Neural cell (in vitro differentiated cells): ENCODE data around the gene SLC25A19. TPM values are rescaled to one million over a fixed set of nuclear protein-coding genes. Genes with fewer than 3 reads are reported as not detected.
A peak's percentile ranks its signal among the peaks of the same experiment; 100 is the strongest.
"Not testable (repeated sequence)": the region's sequence is repeated elsewhere in the genome, so short reads cannot be mapped to it uniquely, and the experiment has no call there.

Source experiments
- H2AFZ ChIP-seq: fragments of 200-600, 300-800 bp; sonication (generic), shearing (Covaris generic); 2 replicates; pipeline ENCODE4 v1.6.0; 2014; ENCODE audit warnings: low read depth, mild to moderate bottlenecking, antibody characterized with exemption, low read length, moderate library complexity
- H3F3A ChIP-seq: fragments of 200-600 bp; shearing (Covaris generic); 2 replicates; pipeline ENCODE4 v1.6.1; 2016; ENCODE audit warnings: mild to moderate bottlenecking, moderate library complexity, mixed read lengths, antibody characterized with exemption, low read length; ENCODE audit not compliant: insufficient read depth, poor library complexity, severe bottlenecking
- H3K27ac ChIP-seq: fragments of 200-600, 300-800 bp; sonication (generic), shearing (Covaris generic); 2 replicates; pipeline ENCODE4 v1.5.1; 2014; ENCODE audit warnings: mild to moderate bottlenecking, low read length, moderate library complexity
- H3K27me3 ChIP-seq: fragments of 300-800, 200-600 bp; sonication (generic), shearing (Covaris generic); 2 replicates; pipeline ENCODE4 v1.6.0; 2014; ENCODE audit warnings: mild to moderate bottlenecking, low read depth, low read length, moderate library complexity; ENCODE audit not compliant: insufficient read depth
- H3K36me3 ChIP-seq: fragments of 300-800, 200-600 bp; sonication (generic), shearing (Covaris generic); 2 replicates; pipeline ENCODE4 v1.5.1; 2014; ENCODE audit warnings: mild to moderate bottlenecking, antibody characterized with exemption, low read length, moderate library complexity; ENCODE audit not compliant: insufficient read depth
- H3K4me2 ChIP-seq: fragments of 300-800, 200-600 bp; sonication (generic), shearing (Covaris generic); 2 replicates; pipeline ENCODE4 v1.6.0; 2014; ENCODE audit warnings: mild to moderate bottlenecking, low read length
- H3K4me3 ChIP-seq: fragments of 300-800, 200-600 bp; sonication (generic), shearing (Covaris generic); 2 replicates; pipeline ENCODE4 v1.5.1; 2014; ENCODE audit warnings: mild to moderate bottlenecking, low read length, moderate library complexity
- H3K79me2 ChIP-seq: fragments of 200-600 bp; shearing (Covaris generic); replicated peaks from 2 replicates; pipeline ENCODE4 v1.6.0; 2014; ENCODE audit warnings: mild to moderate bottlenecking, low read length, moderate library complexity; ENCODE audit not compliant: insufficient read depth
- H3K9ac ChIP-seq: fragments of 300-800, 200-600 bp; sonication (generic), shearing (Covaris generic); 2 replicates; pipeline ENCODE4 v1.6.1; 2016; ENCODE audit warnings: mild to moderate bottlenecking, low read length, mixed read lengths
- H3K9me2 ChIP-seq: fragments of 200-600 bp; shearing (Covaris generic); 2 replicates; pipeline ENCODE4 v1.6.1; 2016; ENCODE audit warnings: mild to moderate bottlenecking, low read length, mixed read lengths; ENCODE audit not compliant: insufficient read depth
- H3K9me3 ChIP-seq: fragments of 200-600, 300-800 bp; sonication (generic), shearing (Covaris generic); 2 replicates; pipeline ENCODE4 v1.6.1; 2016; ENCODE audit warnings: mild to moderate bottlenecking, mixed run types, low read length, moderate library complexity, mixed read lengths
- H4K20me1 ChIP-seq: fragments of 200-600 bp; shearing (Covaris generic); 2 replicates; pipeline ENCODE4 v1.6.1; 2016; ENCODE audit warnings: mild to moderate bottlenecking, mixed run types; ENCODE audit not compliant: insufficient read depth
- CTCF ChIP-seq: fragments of 450-650 bp; IDR thresholded peaks from 2 replicates; pipeline ENCODE4 v1.5.1; 2014; ENCODE audit warnings: antibody characterized with exemption, mild to moderate bottlenecking, moderate library complexity; ENCODE audit not compliant: poor library complexity, severe bottlenecking
- EP300 ChIP-seq: fragments of 450-650 bp; conservative IDR thresholded peaks from 2 replicates; pipeline ENCODE4 v1.6.1; 2014; ENCODE audit warnings: antibody characterized with exemption, mild to moderate bottlenecking, moderate library complexity; ENCODE audit not compliant: poor library complexity, severe bottlenecking
- EZH2 ChIP-seq: fragments of 200-600, 300-800 bp; shearing (Covaris generic), sonication (generic); IDR thresholded peaks from 2 replicates; pipeline ENCODE4 v1.6.1; 2014; ENCODE audit warnings: antibody characterized with exemption, low read length, borderline replicate concordance, mild to moderate bottlenecking; ENCODE audit not compliant: insufficient read depth, poor library complexity, severe bottlenecking
- MXI1 ChIP-seq: fragments of 450-650 bp; conservative IDR thresholded peaks from 2 replicates; pipeline ENCODE4 v1.6.1; 2014; ENCODE audit warnings: antibody characterized with exemption, mild to moderate bottlenecking; ENCODE audit not compliant: poor library complexity, severe bottlenecking
- POLR2AphosphoS5 ChIP-seq: IDR thresholded peaks from 2 replicates; pipeline ENCODE4 v1.6.1; 2012
- RAD21 ChIP-seq: fragments of 450-650 bp; conservative IDR thresholded peaks from 2 replicates; pipeline ENCODE4 v1.6.1; 2014; ENCODE audit warnings: antibody characterized with exemption, mild to moderate bottlenecking, moderate library complexity
- REST ChIP-seq: IDR thresholded peaks from 2 replicates; pipeline ENCODE4 v1.6.1; 2012; ENCODE audit warnings: borderline replicate concordance
- SMC3 ChIP-seq: fragments of 450-650 bp; conservative IDR thresholded peaks from 2 replicates; pipeline ENCODE4 v1.6.1; 2014; ENCODE audit warnings: antibody characterized with exemption, mild to moderate bottlenecking, moderate library complexity; ENCODE audit not compliant: poor library complexity
- TAF1 ChIP-seq: IDR thresholded peaks from 2 replicates; pipeline ENCODE4 v1.6.1; 2012; ENCODE audit warnings: low read depth
- polyA plus RNA-seq: library from polyadenylated mRNA; depleted of rRNA; stranded (reverse); fragments of >200 nt; gene quantifications from 2 replicates; pipeline ENCODE4 v1.2.3, GENCODE V29; 2014

The SLC25A19 gene
- polyA plus RNA-seq, 1 donor from 2014 or later, result 13.8 TPM

DNA sequence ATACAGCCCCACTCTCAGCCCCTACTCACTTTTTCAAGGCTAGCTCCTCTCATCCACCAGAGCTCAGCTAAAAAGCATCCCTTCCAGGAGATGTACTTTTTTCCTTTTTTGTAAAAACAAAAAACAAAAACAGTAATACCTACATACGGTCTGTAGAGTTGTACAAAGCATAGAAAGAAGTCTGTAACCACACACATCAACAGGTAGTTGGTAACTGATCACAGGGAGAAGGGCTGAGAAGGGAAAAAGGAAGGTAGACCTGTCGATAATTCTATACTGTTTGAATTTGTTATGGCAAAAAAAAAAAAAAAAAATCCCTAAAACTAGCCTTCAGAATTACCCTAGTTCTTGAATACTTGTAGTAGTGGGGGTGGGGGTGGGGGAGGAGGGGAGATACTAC is 874 bp downstream of the SLC25A19 start:
- Histone ChIP-seq H3F3A (peaks cover 3% of the 10 kb centered on the region), H3K9ac (peak overlapping the region; percentile 59), H3K4me3 (peak overlapping the region; percentile 89), H3K79me2 (no peaks in the 10 kb centered on the region), H4K20me1 (no peaks in the 10 kb centered on the region), H3K9me3 (no peaks in the 10 kb centered on the region), H3K9me2 (no peaks in the 10 kb centered on the region), H3K36me3 (no peaks in the 10 kb centered on the region), H3K27ac (no peak overlapping the region), H3K4me2 (no peak overlapping the region), H2AFZ (no peak overlapping the region), H3K27me3 (peaks cover 3% of the 10 kb centered on the region)
- no peak for TF ChIP-seq RAD21
- TF ChIP-seq SMC3, result no peak
- no peak for TF ChIP-seq POLR2AphosphoS5
- no peak for TF ChIP-seq MXI1
- no peak for TF ChIP-seq CTCF
- TF ChIP-seq TAF1, result no peak
- TF ChIP-seq EZH2, result no peak
- no peak for TF ChIP-seq EP300

- H3K9me2 ChIP-seq, result no peaks in the 10 kb centered on the region
- H3K4me2 ChIP-seq, result no peak overlapping the region
- peaks cover 3% of the 10 kb centered on the region for H3F3A ChIP-seq
- no peaks in the 10 kb centered on the region for H4K20me1 ChIP-seq
- no peak overlapping the region for H2AFZ ChIP-seq
- H3K79me2 ChIP-seq, result no peaks in the 10 kb centered on the region
- H3K27me3 ChIP-seq, result peaks cover 3% of the 10 kb centered on the region
- H3K9me3 ChIP-seq, result no peaks in the 10 kb centered on the region
- H3K27ac ChIP-seq, result no peak overlapping the region
- H3K9ac ChIP-seq, result no peak overlapping the region
- H3K36me3 ChIP-seq, result no peaks in the 10 kb centered on the region
- TF ChIP-seq RAD21, result no peak
- no peak overlapping the region for H3K4me3 ChIP-seq
Observed at GRCh38 chr17:75287221-75287620, 2.0 kb downstream of the SLC25A19 start.

- H3K4me3 ChIP-seq, result no peak overlapping the region
- no peak overlapping the region for H2AFZ ChIP-seq
- H3K4me2 ChIP-seq, result no peak overlapping the region
- TF ChIP-seq RAD21, result no peak
- TF ChIP-seq TAF1, result no peak
- no peak for TF ChIP-seq REST
- TF ChIP-seq POLR2AphosphoS5, result no peak
- TF ChIP-seq SMC3, result no peak
- TF ChIP-seq MXI1, result no peak
- TF ChIP-seq CTCF, result no peak
- no peak for TF ChIP-seq EP300
- H3K27ac ChIP-seq, result no peak overlapping the region
- no peaks in the 10 kb centered on the region for H3K79me2 ChIP-seq
- H3K9ac ChIP-seq, result no peak overlapping the region
- H3K9me3 ChIP-seq, result no peaks in the 10 kb centered on the region
- no peaks in the 10 kb centered on the region for H3K36me3 ChIP-seq
- H3F3A ChIP-seq, result peaks cover 3% of the 10 kb centered on the region
- H4K20me1 ChIP-seq, result no peaks in the 10 kb centered on the region
- H3K9me2 ChIP-seq, result no peaks in the 10 kb centered on the region
- peaks cover 3% of the 10 kb centered on the region for H3K27me3 ChIP-seq
Observed at GRCh38 chr17:75285123-75285522, 4.1 kb downstream of the SLC25A19 start.

DNA sequence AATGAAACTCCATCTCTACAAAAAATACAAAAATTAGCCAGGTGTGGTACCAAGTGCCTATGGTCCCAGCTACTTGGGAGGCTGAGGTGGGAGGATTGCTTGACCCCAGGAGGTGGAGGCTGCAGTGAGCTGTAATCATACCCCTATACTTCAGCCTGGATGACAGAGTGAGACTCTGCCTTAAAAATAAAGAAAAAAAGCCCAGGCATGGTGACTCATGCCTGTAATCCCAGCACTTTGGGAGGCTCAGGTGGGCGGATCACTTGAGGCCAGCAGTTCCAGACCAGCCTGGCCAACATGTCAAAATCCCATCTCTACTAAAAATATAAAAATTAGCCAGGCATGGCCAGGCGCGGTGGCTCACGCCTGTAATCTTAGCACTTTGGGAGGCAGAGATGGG is 9.0 kb downstream of the SLC25A19 start:
- H2AFZ ChIP-seq, H4K20me1 ChIP-seq, H3K36me3 ChIP-seq, H3K9me3 ChIP-seq, H3F3A ChIP-seq, H3K9ac ChIP-seq, H3K27me3 ChIP-seq, H3K9me2 ChIP-seq, H3K27ac ChIP-seq, H3K4me3 ChIP-seq, H3K79me2 ChIP-seq, H3K4me2 ChIP-seq: not testable (repeated sequence)
